Stimulated activated CD8-positive, alpha-beta memory T cell treated with anti-CD3 and anti-CD28 coated beads, Interleukin-12 subunit alpha, Interleukin-12 subunit beta, amount 100 ng/mL, for 24 hours (primary cell): ENCODE results near the gene TNK2.
"Not testable (repeated sequence)": the region's sequence is repeated elsewhere in the genome, so short reads cannot be mapped to it uniquely, and the experiment has no call there.

ENCODE experiments used
- DNase-seq: peaks from one replicate; pipeline ENCODE4 v3.0.0-alpha.2; 2020; ENCODE audit errors: extremely low read depth

Gene TNK2

DNA sequence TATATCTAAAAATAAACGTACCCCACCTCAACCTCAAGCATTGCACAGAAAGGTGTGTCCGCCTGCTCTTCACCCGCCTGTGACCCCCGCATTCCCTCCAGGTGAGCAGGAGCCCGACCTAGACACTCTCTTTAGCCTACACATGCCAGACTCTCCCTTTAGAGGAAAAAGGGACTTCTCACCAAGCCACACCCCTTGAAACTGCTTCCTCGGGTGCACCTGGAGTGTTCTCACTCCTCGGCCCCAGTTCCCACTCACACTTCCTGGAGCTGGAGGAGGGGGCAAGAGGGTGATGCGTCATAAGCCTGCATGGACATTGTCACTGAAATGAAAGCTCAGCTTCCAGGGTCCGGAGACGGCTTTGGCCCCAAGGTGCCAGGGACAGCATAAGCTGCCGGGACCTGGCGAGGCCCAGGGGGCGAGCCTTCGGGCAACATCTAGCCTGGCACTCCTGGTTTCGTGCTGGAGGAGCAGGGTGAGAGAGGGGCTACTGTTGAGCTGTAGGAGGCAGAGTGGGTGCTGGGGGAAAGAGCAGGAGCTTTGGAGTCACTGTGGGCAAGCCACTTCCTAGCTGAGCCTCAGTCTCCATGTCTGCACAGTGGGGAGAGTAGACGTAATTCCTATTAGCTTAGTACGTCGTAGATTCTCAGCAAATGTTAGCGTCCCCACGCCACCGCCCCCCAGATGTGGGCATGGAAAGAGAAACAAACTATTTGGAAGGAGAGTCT is 86.8 kb downstream of the TNK2 start:
- DNase-seq = no peak

DNA sequence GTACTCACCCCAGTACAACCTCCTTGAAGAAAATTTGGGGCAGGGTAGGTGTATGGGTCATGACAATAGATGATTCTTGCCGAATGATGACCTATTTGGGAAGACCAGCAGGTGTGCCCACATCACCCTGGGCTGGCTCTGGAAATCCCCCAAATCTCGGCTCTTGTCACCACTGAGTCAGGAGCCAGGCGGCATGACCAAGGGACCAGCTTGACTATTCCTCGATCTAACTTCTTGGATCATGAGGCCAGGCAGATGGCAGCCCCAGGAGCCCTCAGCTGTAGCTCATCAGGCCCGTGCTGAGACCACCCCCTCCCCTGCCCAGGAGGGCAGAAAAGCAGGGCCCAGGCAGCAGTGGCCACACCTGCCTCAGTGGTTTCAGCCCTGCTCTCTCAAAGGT is 87.5 kb downstream of the TNK2 start:
- no peak for DNase-seq

DNA sequence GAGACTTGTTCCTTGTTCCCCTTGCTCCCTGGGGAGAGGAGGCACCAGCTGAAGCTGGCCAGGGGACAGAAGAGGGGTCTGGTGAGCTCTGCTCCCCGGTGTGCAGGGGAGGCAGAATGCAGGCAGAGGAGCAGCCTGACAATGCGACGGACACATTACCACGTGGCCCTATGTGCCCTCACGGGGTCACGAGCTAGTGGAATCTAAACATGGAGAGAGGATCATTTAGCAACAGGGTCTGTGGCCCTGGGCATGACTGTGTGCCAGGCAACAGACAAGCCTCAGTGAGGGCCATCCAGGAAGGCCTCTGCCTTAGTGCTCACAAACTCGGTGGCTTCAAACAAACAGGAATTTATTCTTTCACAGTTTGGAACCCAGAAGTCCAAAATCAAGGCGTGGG is 88.2 kb downstream of the TNK2 start:
- no peak for DNase-seq

DNA sequence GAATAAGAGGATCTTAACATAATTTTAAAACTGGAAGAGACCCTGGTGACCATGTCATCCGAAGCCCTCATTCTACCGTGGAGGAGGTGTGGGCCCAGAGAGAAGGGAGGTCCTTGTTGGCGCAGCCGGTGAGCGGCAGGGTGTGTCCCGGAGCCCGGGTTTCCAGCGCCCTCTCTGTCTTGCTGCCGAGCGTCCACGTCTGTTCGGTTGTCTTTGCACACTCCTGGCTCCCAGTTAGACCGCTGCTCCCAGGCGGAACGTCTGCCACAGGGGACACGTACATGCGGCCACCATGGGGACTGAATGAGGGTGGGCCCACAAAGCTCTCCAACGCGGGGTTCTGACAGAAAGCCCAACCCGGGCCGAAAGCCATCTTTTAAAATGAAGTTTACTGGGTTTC is 90.0 kb downstream of the TNK2 start:
- no peak for DNase-seq

DNA sequence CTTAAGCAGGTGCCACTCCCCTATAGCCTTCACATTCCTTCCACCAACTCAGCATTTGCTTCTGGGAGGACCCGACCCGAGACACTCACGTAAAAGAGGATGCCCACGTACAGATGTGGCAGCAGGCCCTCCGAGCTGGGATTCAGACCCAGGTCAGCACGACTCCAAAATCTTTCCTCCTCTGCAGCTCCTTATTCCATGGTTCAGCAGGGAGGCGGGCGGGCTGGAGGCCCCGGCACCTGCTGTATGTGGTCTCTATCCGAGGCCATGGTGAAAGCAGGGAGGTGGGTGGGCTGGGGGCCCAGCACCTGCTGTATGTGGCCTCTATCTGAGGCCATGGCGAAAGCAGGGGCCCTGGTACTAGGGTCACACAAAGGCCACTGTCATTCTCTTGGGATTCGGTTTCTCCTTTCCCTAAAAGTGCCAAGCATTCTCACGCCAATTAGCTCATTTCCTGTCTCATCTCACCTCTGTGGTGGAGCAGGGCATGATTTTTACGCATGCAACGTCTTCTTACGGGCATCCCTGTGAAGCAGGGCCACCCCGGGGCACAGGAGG is 90.7 kb downstream of the TNK2 start:
- DNase-seq = no peak

DNA sequence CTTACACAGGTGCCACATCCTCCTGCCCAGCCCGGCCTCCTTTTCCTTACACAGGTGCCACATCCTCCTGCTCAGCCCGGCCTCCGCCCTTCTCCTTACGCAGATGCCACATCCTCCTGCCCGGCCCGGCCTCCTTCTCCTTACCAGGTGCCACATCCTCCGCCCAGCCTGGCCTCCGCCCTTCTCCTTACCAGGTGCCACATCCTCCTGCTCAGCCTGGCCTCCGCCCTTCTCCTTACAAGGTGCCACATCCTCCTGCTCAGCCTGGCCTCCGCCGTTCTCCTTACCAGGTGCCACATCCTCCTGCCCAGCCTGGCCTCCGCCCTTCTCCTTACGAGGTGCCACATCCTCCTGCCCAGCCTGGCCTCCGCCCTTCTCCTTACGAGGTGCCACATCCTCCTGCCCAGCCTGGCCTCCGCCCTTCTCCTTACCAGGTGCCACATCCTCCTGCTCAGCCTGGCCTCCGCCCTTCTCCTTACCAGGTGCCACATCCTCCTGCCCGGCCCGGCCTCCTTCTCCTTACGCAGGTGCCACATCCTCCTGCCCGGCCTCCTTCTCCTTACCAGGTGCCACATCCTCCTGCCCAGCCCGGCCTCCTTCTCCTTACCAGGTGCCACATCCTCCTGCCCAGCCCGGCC is 92.0 kb downstream of the TNK2 start:
- DNase-seq = not testable (repeated sequence)

DNA sequence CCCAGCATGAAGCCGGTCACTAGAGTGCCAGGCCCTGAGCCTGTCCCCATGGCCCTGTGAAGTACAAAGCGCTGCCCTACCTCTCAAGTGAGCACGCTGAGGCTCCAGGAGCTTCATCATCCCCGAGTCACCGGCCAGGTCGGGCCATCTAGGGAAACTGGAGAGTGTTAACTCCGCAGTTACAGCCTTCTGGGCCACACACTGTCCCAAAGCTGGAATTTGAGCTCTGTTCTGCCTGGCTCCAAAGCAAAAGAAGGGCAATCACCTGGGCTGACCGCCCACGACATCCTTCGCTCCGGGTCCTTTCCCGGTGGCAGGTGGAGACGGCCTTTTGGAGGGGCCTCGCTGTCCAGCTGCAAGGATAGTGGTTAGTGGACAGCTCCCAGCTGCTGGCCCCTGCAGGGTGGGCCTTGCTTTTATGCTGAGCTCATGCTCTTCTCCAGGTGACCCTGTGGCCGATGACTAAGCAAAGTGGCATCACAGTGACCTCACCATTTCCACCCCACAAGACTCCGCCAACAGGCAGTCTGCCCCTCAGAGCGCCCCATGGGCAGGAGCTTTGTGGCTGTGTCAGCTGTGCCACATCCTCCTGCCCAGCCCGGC is 93.1 kb downstream of the TNK2 start:
- no peak for DNase-seq

DNA sequence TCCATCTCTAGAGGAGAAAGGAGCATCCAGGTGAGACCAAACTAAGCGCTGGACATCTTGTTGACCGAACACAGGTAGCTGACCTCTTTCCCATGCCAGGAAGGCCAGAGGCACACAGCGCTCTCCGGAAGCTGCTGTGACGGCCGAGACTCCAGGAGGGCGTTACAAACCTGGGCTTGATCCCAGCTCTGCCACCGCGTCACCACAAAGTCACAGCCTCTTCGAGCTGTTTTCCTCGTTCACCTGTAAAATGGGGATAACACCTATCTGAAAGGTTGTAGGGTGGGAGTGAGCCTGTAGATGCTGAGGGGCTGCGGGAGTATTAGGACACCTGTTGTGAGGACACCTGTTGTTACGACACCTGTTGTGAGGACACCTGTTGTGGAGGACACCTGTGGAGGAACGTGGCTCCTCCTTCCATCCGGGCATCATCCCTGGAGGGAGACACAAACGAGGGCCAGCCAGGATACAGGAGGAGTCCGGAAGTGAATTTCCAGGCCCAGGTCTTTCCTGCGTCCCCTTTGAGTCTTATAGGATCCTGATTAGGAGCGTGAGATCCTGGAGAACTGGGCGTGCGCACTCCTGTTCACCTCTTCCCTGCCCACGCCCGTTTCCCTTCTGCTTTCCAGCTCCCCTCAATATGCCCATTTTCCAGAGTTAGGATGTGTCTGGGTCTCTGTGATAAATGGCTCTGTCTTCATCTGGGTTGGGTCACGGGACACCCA is 94.3 kb downstream of the TNK2 start:
- DNase-seq = no peak
